ENCODE measurements around the gene PLCL1.
"Not testable (repeated sequence)": the region's sequence is repeated elsewhere in the genome, so short reads cannot be mapped to it uniquely, and the experiment has no call there.

Gene PLCL1

GRCh38 chr2:197809064-197809463, 4.7 kb downstream of the PLCL1 start:
- DNase-seq (ENCODE audit: low read depth in 4 of 4, low spot score in 1 of 4), result no peak

GRCh38 chr2:197810016-197810415, 5.6 kb downstream of the PLCL1 start:
- no peak for DNase-seq (ENCODE audit: low read depth in 4 of 4, low spot score in 1 of 4)

- DNase-seq (ENCODE audit: low read depth in 4 of 4, low spot score in 1 of 4), result no peak
Measured at GRCh38 chr2:197810491-197810890, 6.1 kb downstream of the PLCL1 start.

- no peak for DNase-seq (ENCODE audit: low read depth in 4 of 4, low spot score in 1 of 4)
Measured at GRCh38 chr2:197813093-197813787, 8.8 kb downstream of the PLCL1 start.

GRCh38 chr2:197814526-197814925, 10.1 kb downstream of the PLCL1 start:
- no peak for DNase-seq (ENCODE audit: low read depth in 4 of 4, low spot score in 1 of 4)

- no peak for DNase-seq (ENCODE audit: low read depth in 4 of 4, low spot score in 1 of 4)
Measured at GRCh38 chr2:197821550-197822289, 17.3 kb downstream of the PLCL1 start.

GRCh38 chr2:197822333-197822732, 17.9 kb downstream of the PLCL1 start:
- no peak for DNase-seq (ENCODE audit: low read depth in 4 of 4, low spot score in 1 of 4)

- no peak for DNase-seq (ENCODE audit: low read depth in 4 of 4, low spot score in 1 of 4)
Measured at GRCh38 chr2:197827618-197828017, 23.2 kb downstream of the PLCL1 start.

- no peak for DNase-seq (ENCODE audit: low read depth in 4 of 4, low spot score in 1 of 4)
Measured at GRCh38 chr2:197828464-197829135, 24.2 kb downstream of the PLCL1 start.

GRCh38 chr2:197834771-197835170, 30.4 kb downstream of the PLCL1 start:
- not testable (repeated sequence) for DNase-seq (ENCODE audit: low read depth in 4 of 4, low spot score in 1 of 4)

- no peak for DNase-seq (ENCODE audit: low read depth in 4 of 4, low spot score in 1 of 4)
Measured at GRCh38 chr2:197835293-197835692, 30.9 kb downstream of the PLCL1 start.

- peak in 2 of 4 experiments; percentile 6 to 8 for DNase-seq (ENCODE audit: low read depth in 4 of 4, low spot score in 1 of 4)
Measured at GRCh38 chr2:197838036-197838435, 33.6 kb downstream of the PLCL1 start.

GRCh38 chr2:197838579-197838978, 34.2 kb downstream of the PLCL1 start:
- no peak for DNase-seq (ENCODE audit: low read depth in 4 of 4, low spot score in 1 of 4)

GRCh38 chr2:197839327-197839726, 34.9 kb downstream of the PLCL1 start:
- no peak for DNase-seq (ENCODE audit: low read depth in 4 of 4, low spot score in 1 of 4)

- DNase-seq (ENCODE audit: low read depth in 4 of 4, low spot score in 1 of 4), result no peak
Measured at GRCh38 chr2:197839856-197840255, 35.5 kb downstream of the PLCL1 start.

- no peak for DNase-seq (ENCODE audit: low read depth in 4 of 4, low spot score in 1 of 4)
Measured at GRCh38 chr2:197846128-197846527, 41.7 kb downstream of the PLCL1 start.

GRCh38 chr2:197846777-197847176, 42.4 kb downstream of the PLCL1 start:
- no peak for DNase-seq (ENCODE audit: low read depth in 4 of 4, low spot score in 1 of 4)

GRCh38 chr2:197847651-197848401, 43.4 kb downstream of the PLCL1 start:
- no peak for DNase-seq (ENCODE audit: low read depth in 4 of 4, low spot score in 1 of 4)

GRCh38 chr2:197848602-197849001, 44.2 kb downstream of the PLCL1 start:
- no peak for DNase-seq (ENCODE audit: low read depth in 4 of 4, low spot score in 1 of 4)

- DNase-seq (ENCODE audit: low read depth in 4 of 4, low spot score in 1 of 4), result no peak
Measured at GRCh38 chr2:197850882-197851450, 46.6 kb downstream of the PLCL1 start.

GRCh38 chr2:197851451-197851850, 47.1 kb downstream of the PLCL1 start:
- no peak for DNase-seq (ENCODE audit: low read depth in 4 of 4, low spot score in 1 of 4)
